ENCODE results near the gene HOXD1.

Gene HOXD1

DNA sequence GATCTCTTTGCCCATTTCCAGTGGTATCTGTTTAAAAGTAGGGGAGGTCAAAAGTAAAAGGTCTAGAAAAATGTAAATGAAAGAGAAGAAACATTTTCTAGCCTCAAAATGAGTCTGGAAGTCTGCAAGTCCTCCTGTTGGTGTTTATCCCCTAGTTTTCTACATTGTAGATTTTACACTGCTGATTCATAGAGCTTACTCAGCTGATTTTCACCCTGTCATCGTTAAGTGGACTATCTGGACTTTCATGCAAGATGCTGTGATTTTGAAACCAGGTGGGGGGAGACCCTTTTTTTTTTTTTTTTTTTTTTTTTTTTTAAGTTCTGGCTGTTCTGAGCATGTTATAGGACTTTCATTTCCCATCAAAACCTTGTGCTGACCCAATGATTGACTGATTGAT is 21.1 kb upstream of the HOXD1 start:
- DNase-seq = no peak

DNA sequence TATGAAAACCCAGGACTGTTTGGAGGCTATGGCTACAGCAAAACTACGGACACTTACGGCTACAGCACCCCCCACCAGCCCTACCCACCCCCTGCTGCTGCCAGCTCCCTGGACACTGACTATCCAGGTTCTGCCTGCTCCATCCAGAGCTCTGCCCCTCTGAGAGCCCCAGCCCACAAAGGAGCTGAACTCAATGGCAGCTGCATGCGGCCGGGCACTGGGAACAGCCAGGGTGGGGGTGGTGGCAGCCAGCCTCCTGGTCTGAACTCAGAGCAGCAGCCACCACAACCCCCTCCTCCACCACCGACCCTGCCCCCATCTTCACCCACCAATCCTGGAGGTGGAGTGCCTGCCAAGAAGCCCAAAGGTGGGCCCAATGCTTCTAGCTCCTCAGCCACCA is 19.3 kb upstream of the HOXD1 start:
- no peak for DNase-seq

DNA sequence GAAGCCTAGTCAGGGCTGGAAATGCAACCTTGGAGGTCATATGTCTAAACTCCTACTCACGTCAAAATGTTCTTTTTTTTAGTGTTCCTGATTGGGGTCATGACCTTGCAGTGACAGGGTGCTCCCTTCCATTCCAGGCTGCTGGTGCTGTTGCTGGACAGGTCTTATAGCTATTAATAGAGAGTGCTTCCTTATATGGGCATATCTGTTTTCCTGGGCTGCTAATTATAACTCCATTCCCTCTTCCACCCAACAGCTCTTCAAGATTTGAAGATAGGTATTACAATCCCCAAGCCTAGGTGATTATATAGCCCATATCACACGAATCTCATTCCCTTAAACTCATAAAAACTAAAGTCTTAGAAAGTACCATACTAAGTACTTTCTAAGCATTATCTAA is 18.8 kb upstream of the HOXD1 start:
- DNase-seq = no peak

DNA sequence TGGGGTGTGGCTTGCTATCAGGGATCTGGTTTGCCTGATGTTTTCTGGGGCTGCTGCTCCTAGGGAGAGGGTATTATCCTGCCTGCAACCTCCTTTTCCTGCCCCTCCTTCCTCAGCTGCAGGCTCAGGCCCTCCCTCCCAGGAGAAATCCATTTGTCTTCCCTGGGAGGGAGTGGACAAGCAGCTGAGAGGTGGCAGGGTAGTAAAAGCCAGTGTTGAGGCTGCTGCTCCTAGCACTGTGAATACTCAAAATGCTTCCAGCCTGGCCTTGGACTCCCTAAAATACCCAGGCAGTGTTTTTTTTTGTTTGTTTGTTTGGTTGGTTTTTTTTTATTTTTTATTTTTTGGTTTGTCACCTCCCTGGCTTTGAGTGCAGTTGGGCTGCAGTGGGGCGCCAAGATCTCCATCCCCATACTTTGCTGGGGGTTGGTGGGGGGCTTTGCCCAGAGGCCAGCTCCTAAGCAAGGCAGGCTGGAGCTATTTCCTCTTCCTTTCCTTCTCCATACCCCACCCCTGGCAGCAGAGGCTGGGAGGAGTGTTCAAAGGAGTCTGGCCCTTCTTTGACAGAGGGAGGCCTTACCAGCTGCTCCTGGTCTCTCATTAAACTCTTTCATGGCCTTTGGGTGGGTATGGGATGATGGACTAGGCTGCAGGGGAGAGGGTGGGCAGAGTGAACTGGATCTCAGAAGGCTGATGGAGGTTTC is 17.7 kb upstream of the HOXD1 start:
- DNase-seq = no peak

DNA sequence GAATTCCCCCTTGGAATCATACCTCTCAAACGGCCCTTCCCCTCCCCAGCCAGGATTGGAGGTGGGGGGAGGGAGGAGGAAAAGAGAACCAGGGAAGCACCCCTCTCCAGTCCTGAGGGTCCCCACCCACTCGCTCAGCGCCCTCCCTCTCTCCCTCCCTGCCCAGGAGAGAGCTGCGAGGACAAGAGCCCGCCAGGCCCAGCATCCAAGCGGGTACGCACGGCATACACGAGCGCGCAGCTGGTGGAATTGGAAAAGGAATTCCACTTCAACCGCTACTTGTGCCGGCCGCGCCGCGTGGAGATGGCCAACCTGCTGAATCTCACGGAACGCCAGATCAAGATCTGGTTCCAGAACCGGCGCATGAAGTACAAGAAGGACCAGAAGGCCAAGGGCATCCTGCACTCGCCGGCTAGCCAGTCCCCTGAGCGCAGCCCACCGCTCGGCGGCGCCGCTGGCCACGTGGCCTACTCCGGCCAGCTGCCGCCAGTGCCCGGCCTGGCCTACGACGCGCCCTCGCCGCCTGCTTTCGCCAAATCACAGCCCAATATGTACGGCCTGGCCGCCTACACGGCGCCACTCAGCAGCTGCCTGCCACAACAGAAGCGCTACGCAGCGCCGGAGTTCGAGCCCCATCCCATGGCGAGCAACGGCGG is 17.0 kb upstream of the HOXD1 start:
- DNase-seq = no peak

DNA sequence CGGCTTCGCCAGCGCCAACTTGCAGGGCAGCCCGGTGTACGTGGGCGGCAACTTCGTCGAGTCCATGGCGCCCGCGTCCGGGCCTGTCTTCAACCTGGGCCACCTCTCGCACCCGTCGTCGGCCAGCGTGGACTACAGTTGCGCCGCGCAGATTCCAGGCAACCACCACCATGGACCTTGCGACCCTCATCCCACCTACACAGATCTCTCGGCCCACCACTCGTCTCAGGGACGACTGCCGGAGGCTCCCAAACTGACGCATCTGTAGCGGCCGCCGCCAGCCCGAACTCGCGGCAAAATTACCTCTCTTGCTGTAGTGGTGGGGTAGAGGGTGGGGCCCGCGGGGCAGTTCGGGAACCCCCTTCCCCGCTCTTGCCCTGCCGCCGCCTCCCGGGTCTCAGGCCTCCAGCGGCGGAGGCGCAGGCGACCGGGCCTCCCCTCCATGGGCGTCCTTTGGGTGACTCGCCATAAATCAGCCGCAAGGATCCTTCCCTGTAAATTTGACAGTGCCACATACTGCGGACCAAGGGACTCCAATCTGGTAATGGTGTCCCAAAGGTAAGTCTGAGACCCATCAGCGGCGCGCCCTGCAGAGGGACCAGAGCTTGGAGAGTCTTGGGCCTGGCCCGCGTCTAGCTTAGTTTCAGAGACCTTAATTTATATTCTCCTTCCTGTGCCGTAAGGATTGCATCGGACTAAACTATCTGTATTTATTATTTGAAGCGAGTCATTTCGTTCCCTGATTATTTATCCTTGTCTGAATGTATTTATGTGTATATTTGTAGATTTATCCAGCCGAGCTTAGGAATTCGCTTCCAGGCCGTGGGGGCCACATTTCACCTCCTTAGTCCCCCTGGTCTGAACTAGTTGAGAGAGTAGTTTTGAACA is 16.2 kb upstream of the HOXD1 start:
- DNase-seq = no peak

DNA sequence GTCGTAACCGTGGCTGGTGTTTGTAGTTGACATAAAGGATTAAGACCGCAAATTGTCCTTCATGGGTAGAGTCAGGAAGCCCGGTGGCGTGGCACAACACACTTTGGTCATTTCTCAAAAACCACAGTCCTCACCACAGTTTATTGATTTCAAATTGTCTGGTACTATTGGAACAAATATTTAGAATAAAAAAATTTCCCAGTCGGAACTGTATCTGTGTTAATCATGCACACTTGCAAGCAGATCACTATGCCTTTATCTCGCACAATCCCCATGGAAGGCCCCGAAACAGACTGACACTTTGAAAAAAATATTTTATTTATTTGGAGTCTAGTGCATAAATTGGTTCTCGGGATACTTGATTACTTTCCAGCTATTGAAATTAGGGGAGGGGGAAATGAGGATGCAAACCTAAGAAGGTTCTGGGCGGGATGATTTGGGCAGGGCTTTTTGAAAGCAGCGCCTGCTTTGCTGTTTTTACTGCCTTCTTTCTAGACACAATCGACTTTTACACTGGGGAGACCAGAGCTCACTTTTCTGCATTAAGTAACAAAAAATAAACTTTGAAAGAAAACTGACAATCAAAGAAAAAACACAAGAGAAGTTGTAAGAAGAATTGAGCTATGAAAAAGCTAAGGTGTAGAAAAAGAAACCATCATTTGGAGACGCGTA is 15.4 kb upstream of the HOXD1 start:
- no peak for DNase-seq

DNA sequence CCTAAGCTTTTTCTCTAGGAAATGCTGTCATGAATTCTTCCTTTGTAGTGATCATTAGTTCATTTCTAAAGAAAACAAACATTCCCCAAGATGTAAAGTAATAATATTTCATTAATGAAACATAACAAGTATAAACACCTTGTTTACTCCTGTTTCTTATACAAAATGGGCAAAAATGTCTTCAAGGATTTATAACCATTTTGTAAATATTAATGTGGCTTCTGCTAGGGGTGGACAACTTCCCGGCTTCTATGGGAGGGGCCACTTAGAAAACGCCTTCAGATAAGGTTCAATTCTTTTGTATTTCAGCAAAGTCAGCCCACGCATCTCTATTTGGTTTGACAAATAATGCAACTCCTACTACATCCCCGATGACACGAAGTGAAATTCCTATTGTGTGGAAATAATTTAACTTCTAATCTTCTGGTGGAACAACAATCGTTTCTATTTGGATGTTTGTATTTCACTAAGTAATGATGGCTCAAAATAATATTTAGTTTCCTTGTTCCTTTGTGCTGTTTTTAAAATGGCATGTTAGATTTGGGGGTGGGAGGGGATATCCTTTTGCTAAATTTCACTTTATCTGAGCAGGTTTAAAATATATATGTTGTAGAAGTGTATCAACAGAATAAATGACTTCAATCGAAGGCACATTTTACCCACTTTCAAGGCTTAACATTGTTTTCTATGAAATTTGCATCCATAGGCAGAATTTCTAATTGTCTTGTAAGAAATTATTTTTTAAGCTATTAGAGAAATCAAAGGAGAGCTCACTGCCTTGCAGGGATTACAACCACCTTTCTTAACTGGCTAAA is 14.7 kb upstream of the HOXD1 start:
- no peak for DNase-seq

DNA sequence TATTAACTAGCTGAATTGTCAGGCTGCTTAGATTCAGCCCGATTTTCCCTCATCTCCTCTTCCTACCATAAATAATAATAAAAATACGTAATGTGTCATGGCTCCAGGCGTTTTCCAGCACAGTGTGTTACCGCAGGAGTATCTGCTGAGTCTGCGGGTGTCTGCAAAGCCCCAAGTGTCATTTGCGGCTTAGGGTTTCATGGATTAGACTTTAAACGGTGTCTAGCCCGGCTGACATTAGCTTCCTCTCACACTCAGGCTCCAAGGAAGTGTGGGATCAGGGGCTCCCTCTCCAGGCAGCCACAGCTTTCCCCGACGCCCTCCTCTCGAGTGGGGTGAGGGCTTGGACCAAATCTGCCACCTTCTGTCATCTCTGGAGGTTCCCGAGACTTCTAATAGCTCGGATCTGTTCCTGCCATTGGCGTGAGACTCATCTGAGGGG is 14.1 kb upstream of the HOXD1 start:
- DNase-seq = no peak

DNA sequence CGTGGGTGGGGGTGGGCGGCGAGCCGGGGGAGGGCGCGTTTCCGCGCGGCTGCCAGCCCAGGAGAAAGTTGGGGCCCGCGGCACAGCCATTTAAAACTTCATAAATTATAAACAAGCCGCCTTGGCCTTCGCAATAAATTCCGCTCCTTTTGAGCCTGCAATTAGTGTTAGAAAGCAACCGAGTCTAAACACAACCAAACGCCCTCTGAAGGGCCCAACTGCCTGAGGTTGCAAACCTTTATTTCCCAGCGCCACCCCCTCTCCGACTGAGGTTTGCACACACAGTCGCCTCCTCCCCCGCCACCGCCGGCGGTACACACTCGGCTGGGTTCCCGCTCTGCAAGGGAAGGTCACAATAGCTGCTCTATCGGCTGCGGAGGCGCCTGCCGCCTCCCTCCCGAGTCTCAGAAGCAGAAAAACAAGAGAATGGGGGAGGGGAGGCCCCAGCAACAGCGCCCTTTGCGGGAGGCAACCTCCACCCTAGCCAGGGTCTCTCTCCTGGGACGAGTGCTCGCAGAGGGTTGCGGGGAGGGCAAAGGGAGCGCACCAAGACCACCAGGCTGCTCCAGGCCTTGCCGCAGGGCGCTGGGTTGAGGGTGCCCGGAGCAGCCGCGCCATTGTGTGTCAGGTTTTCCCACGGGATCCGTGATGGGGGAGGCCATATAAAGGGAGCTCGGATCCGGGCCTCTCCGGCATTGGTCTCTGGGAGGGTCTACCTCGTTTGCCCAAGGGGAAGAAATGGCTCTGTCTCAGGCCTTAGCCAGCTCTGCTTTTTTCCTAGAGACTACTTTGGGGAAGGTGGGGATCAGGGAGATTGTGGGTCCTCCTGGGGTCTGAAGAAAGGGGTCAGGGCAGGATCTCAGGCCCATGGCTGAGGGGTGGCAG is 13.4 kb upstream of the HOXD1 start:
- DNase-seq = no peak

DNA sequence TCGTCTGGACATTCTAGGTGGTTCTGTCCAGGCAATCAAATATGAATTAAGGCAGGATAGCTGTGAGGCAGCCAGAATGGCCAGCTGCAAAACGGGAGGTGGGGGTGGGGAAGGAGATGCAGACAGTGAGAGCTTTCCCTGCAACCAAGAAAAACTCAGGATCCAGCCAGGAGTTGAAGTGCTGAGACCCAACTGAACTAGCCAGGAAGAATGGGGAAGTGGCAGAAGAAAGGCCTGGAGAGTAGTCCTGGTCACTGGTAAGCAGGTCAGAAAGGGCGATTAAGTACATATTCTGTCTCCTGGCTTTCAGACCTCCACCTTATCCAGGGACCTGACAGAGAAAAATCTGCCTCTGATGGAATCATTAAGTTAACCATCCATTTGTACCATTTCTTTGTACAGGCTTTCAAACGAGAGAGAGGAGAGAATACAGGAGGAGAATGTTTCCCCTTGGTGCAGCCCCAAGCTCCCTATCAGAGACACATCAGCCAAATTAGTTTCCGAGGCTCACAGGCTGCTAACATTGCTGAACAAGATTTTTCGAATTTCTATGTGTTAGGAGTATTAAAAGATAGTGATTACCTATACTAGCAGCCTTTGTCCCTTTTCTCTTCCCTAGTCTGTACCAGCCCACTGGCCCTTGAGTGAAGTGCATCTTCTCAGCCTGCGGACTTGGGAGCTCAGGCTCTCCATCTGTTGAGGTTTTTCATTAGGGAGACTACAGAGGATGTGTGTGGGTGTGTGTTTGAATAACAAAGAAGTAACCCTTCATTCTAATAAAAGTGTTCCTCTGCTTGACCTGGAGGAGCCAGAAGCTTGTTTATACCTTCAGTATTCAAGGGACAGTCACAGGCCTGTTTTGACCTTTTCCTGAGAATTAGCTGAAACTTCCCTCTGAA is 12.5 kb upstream of the HOXD1 start:
- DNase-seq = no peak

DNA sequence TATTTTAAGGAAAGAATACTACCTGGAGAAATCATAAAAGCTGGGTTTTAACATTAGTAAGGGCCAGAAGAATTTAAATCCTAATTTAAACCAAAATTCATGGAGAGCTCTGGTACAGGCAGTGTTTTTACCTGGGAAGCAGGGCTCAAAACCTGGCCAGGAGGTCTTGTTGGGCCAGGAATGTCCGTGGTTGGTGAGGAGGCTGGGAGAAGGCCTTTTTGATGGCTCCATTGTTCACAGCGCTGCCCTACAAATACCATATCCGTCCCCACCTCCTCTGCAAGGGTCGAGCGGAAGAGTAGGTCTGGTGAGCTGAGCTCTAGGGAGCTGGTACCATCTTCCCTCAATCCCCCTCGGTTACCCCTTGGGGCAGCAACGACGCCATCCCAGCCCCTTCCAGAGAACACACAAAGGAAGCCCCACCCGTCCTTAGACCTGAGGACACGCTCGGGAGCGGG is 10.9 kb upstream of the HOXD1 start:
- no peak for DNase-seq

DNA sequence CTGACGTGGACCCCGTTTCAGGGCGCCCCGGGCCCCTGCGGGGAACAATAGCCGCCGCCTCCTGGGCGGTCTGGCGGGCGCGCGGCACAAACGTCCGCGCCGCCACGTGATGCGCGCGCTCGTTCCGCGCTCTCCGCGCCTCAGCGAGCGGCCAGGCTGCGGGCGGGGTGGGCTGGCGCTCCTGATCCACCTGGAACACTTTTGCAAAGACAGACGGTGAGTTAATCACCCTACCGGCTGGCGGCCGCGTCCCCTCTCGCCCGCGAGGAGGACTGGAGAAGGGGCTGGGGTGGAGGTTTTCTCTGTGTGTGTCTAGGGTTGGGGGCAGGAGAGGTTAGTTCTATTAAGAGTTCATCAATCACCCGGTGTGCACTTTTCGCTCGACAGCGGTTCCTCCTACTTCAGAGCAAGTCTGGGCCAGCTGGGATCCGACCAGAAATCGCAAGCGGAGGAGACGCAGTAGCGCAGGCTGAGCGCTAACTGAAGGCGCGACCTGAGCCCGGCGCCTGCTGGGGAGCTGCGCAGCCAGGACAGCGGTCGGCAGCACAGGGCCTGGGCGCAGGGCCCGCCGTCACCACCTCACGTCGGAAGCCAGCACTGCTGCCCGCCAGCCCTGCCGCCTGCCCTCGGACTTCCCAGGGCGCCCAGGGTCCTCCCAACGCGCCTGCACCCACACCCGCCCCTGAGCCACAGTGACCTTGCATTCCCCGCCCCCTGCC is 10.3 kb upstream of the HOXD1 start:
- DNase-seq = no peak

DNA sequence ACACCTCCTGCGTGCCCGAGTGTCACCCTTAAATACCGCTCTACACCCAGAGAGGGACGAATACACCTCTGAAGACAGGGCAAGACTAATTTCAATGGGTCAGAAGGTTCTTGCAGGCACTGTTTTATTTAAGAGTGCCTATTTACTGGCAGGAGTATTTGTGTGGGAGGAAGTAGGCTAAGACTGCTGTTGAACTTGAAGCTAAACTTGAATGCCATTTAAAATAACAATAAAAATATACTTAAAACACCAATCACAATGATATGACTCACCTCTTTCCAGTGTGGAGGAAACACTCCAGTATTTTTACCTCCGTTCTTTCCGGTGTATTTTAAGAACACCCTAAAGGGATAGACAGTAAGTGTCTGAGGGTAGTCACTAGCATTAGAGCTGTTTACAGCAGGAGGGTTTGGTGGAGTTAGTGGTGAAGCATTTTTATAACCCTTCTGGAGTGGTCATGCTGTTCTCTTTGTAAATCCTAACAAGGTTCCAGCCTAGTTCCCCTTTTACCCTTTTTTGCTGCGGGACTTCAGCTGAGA is 9.6 kb upstream of the HOXD1 start:
- no peak for DNase-seq

DNA sequence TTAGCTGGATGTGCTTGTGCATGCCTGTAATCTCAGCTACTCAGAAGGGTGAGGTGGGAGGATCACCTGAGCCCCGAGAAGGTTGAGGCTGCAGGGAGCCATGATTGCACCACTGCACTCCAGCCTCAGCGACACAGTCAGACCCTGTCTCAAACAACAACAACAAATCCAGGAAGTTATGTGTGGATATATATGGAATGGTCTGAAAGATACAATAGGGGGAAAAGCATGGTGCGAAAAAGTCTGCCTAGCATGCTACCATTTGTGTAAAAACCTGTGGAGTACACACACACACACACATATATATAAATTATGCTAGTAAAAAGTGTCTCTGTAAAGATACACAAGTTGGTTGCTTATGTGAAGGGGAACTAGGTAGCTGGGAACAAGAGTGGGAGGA is 6.9 kb upstream of the HOXD1 start:
- DNase-seq = no peak

DNA sequence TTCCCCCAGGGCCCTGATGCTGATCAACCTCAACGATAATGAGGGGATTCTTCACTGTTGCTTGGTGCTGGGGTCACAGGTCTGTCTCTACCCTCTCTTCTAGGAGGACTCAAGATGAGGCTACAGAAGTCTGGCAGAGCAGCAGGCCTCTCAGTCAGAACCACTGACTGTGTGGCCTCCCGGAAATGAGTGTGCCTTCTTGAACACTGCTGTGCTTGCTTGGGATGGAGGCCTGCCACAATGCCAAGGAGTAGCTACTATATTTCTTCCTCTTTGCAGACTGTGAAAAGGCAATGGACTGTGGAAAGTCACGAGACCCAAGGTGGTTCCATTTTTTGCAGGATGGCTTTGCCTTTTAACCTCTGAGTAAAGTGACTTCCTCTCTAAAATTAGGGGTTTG is 5.8 kb upstream of the HOXD1 start:
- no peak for DNase-seq

DNA sequence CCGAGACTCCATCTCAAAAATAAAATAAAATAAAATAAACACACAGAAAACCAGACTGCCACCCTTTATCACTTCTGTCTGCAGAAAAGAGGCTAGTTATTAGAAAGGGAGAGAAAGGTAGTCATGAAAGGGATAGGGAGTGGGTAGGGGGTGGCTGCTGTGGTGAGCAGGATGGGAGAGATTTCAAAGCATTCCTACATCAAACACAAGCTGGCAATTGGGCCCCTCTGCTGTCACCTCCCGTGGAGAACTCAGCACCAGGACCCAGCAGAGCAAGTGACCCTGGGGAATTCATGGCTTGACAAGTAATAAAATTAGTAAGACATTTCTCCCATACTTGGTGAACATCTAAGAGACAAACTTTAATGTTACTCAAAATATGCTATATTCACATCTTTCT is 3.7 kb upstream of the HOXD1 start:
- no peak for DNase-seq

DNA sequence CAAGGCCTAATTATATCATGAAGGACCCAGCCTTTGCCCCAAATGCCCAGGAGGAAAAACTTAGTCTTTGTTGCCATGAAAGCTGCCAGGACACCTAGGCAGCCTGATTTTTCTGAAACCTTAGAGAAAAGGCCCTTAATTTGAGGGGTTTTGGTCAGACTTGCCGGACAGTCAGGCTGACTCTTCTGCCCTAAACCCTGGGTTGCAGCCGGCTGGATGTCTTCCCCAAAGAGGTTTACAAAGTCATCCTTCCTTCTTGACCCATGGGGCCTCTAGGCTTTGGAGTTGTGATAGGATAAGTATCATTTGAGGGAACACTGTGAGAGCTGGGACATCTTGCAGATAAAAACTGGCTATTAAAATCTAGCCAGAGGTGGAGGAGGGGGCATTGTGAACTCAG is 2.4 kb upstream of the HOXD1 start:
- no peak for DNase-seq

Data from AML-193 (cell line).